GM12891 (cell line): ENCODE results near the gene C15orf62.

Experiments used
- POLR2A ChIP-seq: IDR thresholded peaks from 2 replicates; pipeline ENCODE4 v1.6.1; 2011; ENCODE audit warnings: low read depth, low read length, control low read depth
- POLR2AphosphoS5 ChIP-seq: IDR thresholded peaks from 2 replicates; pipeline ENCODE4 v1.6.1; 2011; ENCODE audit warnings: low read depth, low read length, control low read depth
- POU2F2 ChIP-seq: IDR thresholded peaks from 2 replicates; pipeline ENCODE4 v1.6.1; 2011; ENCODE audit warnings: low read depth, mild to moderate bottlenecking, control low read depth, low read length, moderate library complexity
- SPI1 ChIP-seq: IDR thresholded peaks from 2 replicates; pipeline ENCODE4 v1.6.1; 2011; ENCODE audit warnings: low read depth, low read length, control low read depth
- TAF1 ChIP-seq: IDR thresholded peaks from 2 replicates; pipeline ENCODE4 v1.6.1; 2011; ENCODE audit warnings: low read depth, low read length, control low read depth

DNA sequence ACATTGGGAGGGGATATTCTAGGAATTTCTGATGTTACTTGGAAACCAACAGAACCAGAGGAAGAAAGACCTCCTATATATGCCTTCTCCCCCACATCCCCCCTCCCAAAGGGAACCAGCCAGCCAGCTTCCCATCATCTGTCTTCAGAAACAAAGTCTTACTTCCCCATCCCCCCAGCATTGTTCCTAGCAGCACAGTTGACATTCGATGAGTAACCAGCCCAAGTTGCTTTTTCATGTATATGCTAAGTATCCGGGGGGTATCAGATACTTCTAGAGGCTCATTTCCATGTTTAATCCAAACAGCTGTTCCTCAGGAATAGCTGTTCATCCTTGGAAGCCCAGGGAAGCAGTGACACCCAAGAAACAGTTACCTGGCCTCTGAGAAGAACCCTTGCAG lies 30.7 kb upstream of the C15orf62 start:
- no peak for TF ChIP-seq POLR2A
- no peak for TF ChIP-seq TAF1
- no peak for TF ChIP-seq POLR2AphosphoS5
- TF ChIP-seq SPI1, result no peak
- no peak for TF ChIP-seq POU2F2
